Stomach (tissue), 9 donors: ENCODE results near the gene POMT1. TPM values are rescaled to one million over a fixed set of nuclear protein-coding genes. Genes with fewer than 3 reads are reported as not detected.
A peak's percentile ranks its signal among the peaks of the same experiment; 100 is the strongest.

Source experiments
- DNase-seq, 2 donors: peaks; one replicate each; pipeline versions ENCODE4 v3.0.0 to v3.0.0-alpha.2; 2013 to 2019
- H3K27ac ChIP-seq, 5 donors: fragments of 200-600 bp in 4 of 5; sonication (generic) in 4 of 5; one replicate each; pipeline ENCODE4 v1.5.1; 2013 to 2019; ENCODE audit warnings: mild to moderate bottlenecking in 1 of 5, moderate library complexity in 1 of 5
- H3K27me3 ChIP-seq, 3 donors: fragments of 200-600 bp; sonication (generic); one replicate each; pipeline ENCODE4 v1.5.1; 2017 to 2019; ENCODE audit warnings: mixed run types in 1 of 3
- H3K36me3 ChIP-seq, 4 donors: fragments of 200-600 bp; sonication (generic); 1 replicate in 3 of 4; 2 replicates in 1 of 4; pipeline ENCODE4 v1.5.1; 2016 to 2019
- H3K4me1 ChIP-seq, 4 donors: fragments of 200-600 bp; sonication (generic); one replicate each; pipeline ENCODE4 v1.5.1; 2016 to 2019
- H3K4me3 ChIP-seq, 4 donors: fragments of 200-600 bp; sonication (generic) in 3 of 4; one replicate each; pipeline ENCODE4 v1.5.1; 2016 to 2019; ENCODE audit warnings: mild to moderate bottlenecking in 1 of 4
- H3K9me3 ChIP-seq, 4 donors: fragments of 200-600 bp; sonication (generic); one replicate each; pipeline ENCODE4 v1.5.1; 2016 to 2019
- CTCF ChIP-seq, 7 experiments: fragments of 450-650 bp in 4 of 7; fragments of 200-600 bp in 3 of 7; sonication (generic) in 3 of 7; IDR thresholded peaks; one replicate each; pipeline ENCODE4 v1.5.1; 2016 to 2019; ENCODE audit warnings: antibody characterized with exemption in 7 of 7, control low read depth in 2 of 7, mild to moderate bottlenecking in 1 of 7
- EP300 ChIP-seq: sonication (generic); formaldehyde crosslinking; IDR thresholded peaks from one replicate; pipeline ENCODE4 v1.6.1; 2017; ENCODE audit warnings: antibody characterized with exemption
- POLR2A ChIP-seq, 4 donors: fragments of 450-650 bp; IDR thresholded peaks; one replicate each; pipeline ENCODE4 v1.6.1; 2016; ENCODE audit warnings: antibody characterized with exemption in 4 of 4, control low read depth in 2 of 4, mild to moderate bottlenecking in 1 of 4, moderate library complexity in 1 of 4
- POLR2AphosphoS5 ChIP-seq, 3 donors: sonication (generic); formaldehyde crosslinking; IDR thresholded peaks; one replicate each; pipeline ENCODE4 v1.6.1; 2016; ENCODE audit warnings: antibody characterized with exemption in 3 of 3
- WGBS, 5 donors: extraction: QIAGEN DNeasy Blood & Tissue Kit in 3 of 5; methylation state at CpG; one replicate each; pipeline versions ENCODE4 v1.1.5 to v1.1.7; 2013 to 2018; 5-methylcytosine and 5-hydroxymethylcytosine counted together
- intact Hi-C: fragments of 100-400 bp; cut with DNase I; formaldehyde crosslinking; loops from one replicate; pipeline ENCODE4 v1.15.1; 2023; ENCODE audit warnings: low total_unique reads
- polyA plus RNA-seq, 3 donors: library from polyadenylated mRNA; stranded (reverse); fragments of 200-250 nt; gene quantifications; one replicate each; pipeline ENCODE4 v1.2.3, GENCODE V29; 2013
- total RNA-seq, 5 donors: library from RNA; depleted of rRNA; stranded (reverse); fragments of >200 nt; gene quantifications; one replicate each; pipeline versions ENCODE4 v1.1.0 to v1.2.3, GENCODE V29; 2014 to 2016
- donor health status: healthy with polysubstance abuse.
- donor health status: Bipolar disorder and iron deficiency.
- donor health status: healthy.

POMT1 gene
- total and polyA plus RNA-seq, 8 donors, result 3.5 to 59.7 (median 16.2) TPM

DNA sequence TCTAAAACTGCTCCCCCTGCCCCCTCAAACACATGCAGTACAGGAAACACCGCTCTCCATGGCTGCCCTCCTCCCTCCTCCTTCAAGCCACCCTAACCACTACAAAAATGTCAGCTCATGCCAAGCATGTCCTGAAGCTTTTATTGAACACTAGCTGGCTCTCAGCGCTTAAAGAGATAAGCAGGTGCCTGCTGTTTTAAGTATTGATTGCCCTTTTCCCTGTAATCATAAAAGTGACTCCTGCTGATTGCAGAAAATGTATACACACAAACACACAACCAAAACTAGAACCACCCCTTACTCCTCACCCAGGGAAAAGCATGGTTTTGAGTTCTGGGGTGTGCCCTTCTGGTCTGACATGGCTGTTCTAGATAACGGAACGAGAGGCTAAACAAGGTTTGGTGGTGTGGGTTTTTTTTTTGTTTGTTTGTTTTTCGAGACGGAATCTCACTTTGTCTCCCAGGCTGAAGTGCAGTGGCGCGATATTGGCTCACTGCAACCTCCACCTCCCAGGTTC, 32.1 kb downstream of the POMT1 start:
- intact Hi-C loops, result no loop called here
- H3K36me3 ChIP-seq, result peaks cover 0 to 3% (median under 1%) of the 10 kb centered on the region in 4 donors
- peaks cover 13 to 28% (median 24%) of the 10 kb centered on the region in 4 donors for H3K4me1 ChIP-seq
- H3K27me3 ChIP-seq, result no peaks in the 10 kb centered on the region
- H3K27ac ChIP-seq, result no peak overlapping the region
- H3K9me3 ChIP-seq, result no peaks in the 10 kb centered on the region
- TF ChIP-seq EP300 (no peak), POLR2A (IDR thresholded peaks at IDR 0.05) (no peak), CTCF (IDR thresholded peaks at IDR 0.05) (no peak), POLR2AphosphoS5 (IDR thresholded peaks at IDR 0.05) (no peak)
- DNase-seq, result peak in 1 of 2 donors; percentile 37
- WGBS, 5 donors, result 20 to 46% (median 26%) methylated on average over 8 of the region's 8 CpGs
- no peak overlapping the region for H3K4me3 ChIP-seq

DNA sequence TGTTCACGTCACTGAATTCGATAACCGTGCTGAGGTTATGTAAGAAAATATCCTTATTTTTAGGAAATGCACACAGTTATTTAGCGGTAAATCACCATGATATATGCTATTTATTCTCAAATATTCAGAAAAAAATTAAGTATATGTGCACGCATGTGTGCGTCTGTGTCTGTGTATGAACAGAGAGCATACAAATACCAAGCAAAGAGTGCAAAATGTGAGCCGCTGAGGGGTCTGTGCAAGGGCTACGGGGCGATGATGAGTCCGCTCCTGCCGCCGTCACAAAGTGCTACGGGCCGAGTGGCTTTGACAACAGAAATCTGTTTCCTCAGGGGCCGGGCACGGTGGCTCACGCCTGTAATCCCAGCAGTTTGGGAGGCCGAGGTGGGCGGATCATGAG, 35.2 kb downstream of the POMT1 start:
- peaks cover 0 to 11% (median 8%) of the 10 kb centered on the region in 4 donors for H3K4me1 ChIP-seq
- no peak overlapping the region for H3K27ac ChIP-seq
- intact Hi-C loops, result no loop called here
- no peak for DNase-seq
- no peak for TF ChIP-seq CTCF (IDR thresholded peaks at IDR 0.05)
- TF ChIP-seq POLR2AphosphoS5 (IDR thresholded peaks at IDR 0.05), result no peak
- no peak for TF ChIP-seq POLR2A (IDR thresholded peaks at IDR 0.05)
- TF ChIP-seq EP300, result no peak
- H3K36me3 ChIP-seq, result no peaks in the 10 kb centered on the region
- H3K9me3 ChIP-seq, result peaks cover 7 to 11% (median 11%) of the 10 kb centered on the region in 4 donors
- 93 to 97% (median 96%) methylated on average over 19 of the region's 19 CpGs for WGBS, 5 donors
- H3K27me3 ChIP-seq, result no peaks in the 10 kb centered on the region
- no peak overlapping the region for H3K4me3 ChIP-seq

DNA sequence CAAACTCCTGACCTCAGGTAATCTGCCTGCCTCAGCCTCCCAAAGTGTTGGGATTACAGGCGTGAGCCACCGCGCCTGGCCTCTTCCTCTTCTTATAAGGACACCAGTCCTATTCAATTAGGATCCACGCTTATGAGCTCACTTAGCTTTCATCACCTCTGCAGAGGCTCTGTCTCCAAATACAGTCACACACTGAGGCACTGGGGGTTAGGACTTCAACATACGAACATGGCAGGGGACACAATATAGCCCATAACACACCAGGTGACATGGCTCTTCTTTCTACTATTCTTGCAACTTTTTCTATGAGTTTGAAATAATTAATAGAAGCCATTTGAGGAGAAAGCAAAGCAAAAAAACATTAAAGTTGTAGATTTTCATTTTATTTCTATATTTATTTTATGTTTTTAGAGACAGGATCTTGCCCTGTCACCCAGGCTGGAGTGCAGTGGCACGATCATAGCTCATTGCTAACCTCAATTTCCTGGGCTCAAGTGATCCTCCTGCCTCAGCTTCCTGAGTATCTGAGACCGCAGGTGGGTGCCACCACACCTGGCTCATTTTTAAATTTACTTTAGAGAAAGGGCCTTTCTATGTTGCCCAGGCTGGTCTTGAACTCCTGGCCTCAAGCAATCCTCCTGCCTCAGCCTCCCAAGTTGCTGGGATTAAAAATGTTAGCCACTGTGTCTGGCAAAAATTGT, 36.7 kb downstream of the POMT1 start:
- DNase-seq, result no peak
- no peak for TF ChIP-seq CTCF (IDR thresholded peaks at IDR 0.05)
- no peak for TF ChIP-seq POLR2A (IDR thresholded peaks at IDR 0.05)
- no peak overlapping the region for H3K4me3 ChIP-seq
- intact Hi-C loops, result no loop called here
- no peak overlapping the region for H3K27ac ChIP-seq
- H3K9me3 ChIP-seq, result peaks cover 14 to 25% (median 25%) of the 10 kb centered on the region in 4 donors
- no peaks in the 10 kb centered on the region for H3K36me3 ChIP-seq
- 87 to 92% (median 90%) methylated on average over 7 of the region's 7 CpGs for WGBS, 5 donors
- peaks cover 0 to 10% (median 8%) of the 10 kb centered on the region in 4 donors for H3K4me1 ChIP-seq
- peaks cover 0 to 4% (median 0%) of the 10 kb centered on the region in 3 donors for H3K27me3 ChIP-seq

GRCh38 chr9:131543141-131543540, 40.4 kb downstream of the POMT1 start:
- Histone ChIP-seq H3K4me1 (peaks cover 17 to 26% (median 22%) of the 10 kb centered on the region in 4 donors), H3K27me3 (peaks cover 0 to 40% (median 18%) of the 10 kb centered on the region in 3 donors), H3K9me3 (peaks cover 14 to 27% (median 26%) of the 10 kb centered on the region in 4 donors), H3K4me3 (no peak overlapping the region), H3K36me3 (no peaks in the 10 kb centered on the region), H3K27ac (no peak overlapping the region)
- DNase-seq, result no peak
- no peak for TF ChIP-seq POLR2A (IDR thresholded peaks at IDR 0.05)
- no peak for TF ChIP-seq POLR2AphosphoS5 (IDR thresholded peaks at IDR 0.05)
- TF ChIP-seq CTCF (IDR thresholded peaks at IDR 0.05), result no peak
- no peak for TF ChIP-seq EP300
- intact Hi-C loops, result no loop called here
- WGBS, 5 donors, result 90 to 96% (median 93%) methylated on average over 6 of the region's 6 CpGs
